HUES48 (cell line): Measurements from ENCODE around the gene ADNP.
A peak's percentile ranks its signal among the peaks of the same experiment; 100 is the strongest.

Experiments used
- H3K27ac ChIP-seq: one replicate; pipeline ENCODE4 v1.7.0; 2013; ENCODE audit warnings: low read depth, low read length, inconsistent platforms
- H3K27me3 ChIP-seq: 2 replicates; pipeline ENCODE4 v1.6.1; 2013; ENCODE audit warnings: mild to moderate bottlenecking, low read length; ENCODE audit not compliant: control insufficient read depth, insufficient read depth
- H3K36me3 ChIP-seq: 2 replicates; pipeline ENCODE4 v1.6.1; 2013; ENCODE audit warnings: low read length; ENCODE audit not compliant: control insufficient read depth, insufficient read depth
- H3K4me1 ChIP-seq: 2 replicates; pipeline ENCODE4 v1.6.1; 2013; ENCODE audit warnings: mild to moderate bottlenecking, low read length; ENCODE audit not compliant: control insufficient read depth, insufficient read depth
- H3K4me3 ChIP-seq: 2 replicates; pipeline ENCODE4 v1.5.1; 2013; ENCODE audit warnings: mild to moderate bottlenecking, low read depth, low read length
- H3K9ac ChIP-seq: 2 replicates; pipeline ENCODE4 v1.6.1; 2013; ENCODE audit warnings: mild to moderate bottlenecking, low read depth, low read length, moderate library complexity
- H3K9me3 ChIP-seq: 2 replicates; pipeline ENCODE4 v1.6.1; 2013; ENCODE audit warnings: low read length; ENCODE audit not compliant: control insufficient read depth, insufficient read depth

ADNP gene

GRCh38 chr20:50958615-50959542 is 27.6 kb upstream of the ADNP start, which contains the start of gene MOCS3:
Gene MOCS3, plus strand, starts transcription at chr20:50958818. Its CDS starts 25 bp downstream, at chr20:50958843.
- Histone ChIP-seq H3K4me1 (peaks cover 9% of the 10 kb centered on the region), H3K9me3 (no peaks in the 10 kb centered on the region)

GRCh38 chr20:50957798-50958614 is 26.8 kb upstream of the ADNP start, which contains the start of gene DPM1:
Gene DPM1, minus strand, starts transcription at chr20:50958532. Its CDS starts 9 bp downstream, at chr20:50958523.
- H3K4me1 ChIP-seq: peaks cover 9% of the 10 kb centered on the region
- no peaks in the 10 kb centered on the region for H3K9me3 ChIP-seq
- H3K36me3 ChIP-seq: peaks cover 30% of the 10 kb centered on the region
- no peaks in the 10 kb centered on the region for H3K27me3 ChIP-seq
- peak within 1 kb of the TSS; percentile 99 for H3K9ac ChIP-seq
- H3K4me3 ChIP-seq: peak within 1 kb of the TSS; percentile 96
- H3K27ac ChIP-seq: peak within 1 kb of the TSS; percentile 94

More at GRCh38 chr20:50958615-50959542, 27.6 kb upstream of the ADNP start, which contains the start of gene MOCS3:
- Histone ChIP-seq H3K27ac (peak within 1 kb of the TSS; percentile 94), H3K9ac (peak within 1 kb of the TSS; percentile 99), H3K27me3 (no peaks in the 10 kb centered on the region), H3K36me3 (peaks cover 22% of the 10 kb centered on the region), H3K4me3 (peak within 1 kb of the TSS; percentile 96)

GRCh38 chr20:50957276-50957675 is 26.0 kb upstream of the ADNP start:
- Histone ChIP-seq H3K4me3 (peak overlapping the region; percentile 96), H3K9me3 (no peaks in the 10 kb centered on the region), H3K27ac (peak overlapping the region; percentile 94), H3K9ac (peak overlapping the region; percentile 99), H3K36me3 (peaks cover 37% of the 10 kb centered on the region), H3K4me1 (peaks cover 9% of the 10 kb centered on the region), H3K27me3 (no peaks in the 10 kb centered on the region)

- Histone ChIP-seq H3K27me3 (no peaks in the 10 kb centered on the region), H3K9me3 (no peaks in the 10 kb centered on the region), H3K36me3 (peaks cover 61% of the 10 kb centered on the region), H3K9ac (no peak overlapping the region), H3K27ac (no peak overlapping the region), H3K4me3 (no peak overlapping the region), H3K4me1 (peaks cover 3% of the 10 kb centered on the region; the same call in 1 of the 2 replicates)
Observed at GRCh38 chr20:50953821-50954220, 22.6 kb upstream of the ADNP start.

- Histone ChIP-seq H3K27me3 (no peaks in the 10 kb centered on the region), H3K36me3 (peaks cover 67% of the 10 kb centered on the region), H3K27ac (no peak overlapping the region), H3K9ac (no peak overlapping the region), H3K4me1 (peaks cover 3% of the 10 kb centered on the region; the same call in 1 of the 2 replicates), H3K4me3 (no peak overlapping the region), H3K9me3 (no peaks in the 10 kb centered on the region)
Observed at GRCh38 chr20:50953196-50953595, 22.0 kb upstream of the ADNP start.

GRCh38 chr20:50948132-50948785 is 17.0 kb upstream of the ADNP start:
- peaks cover 87% of the 10 kb centered on the region for H3K36me3 ChIP-seq
- no peaks in the 10 kb centered on the region for H3K9me3 ChIP-seq
- H3K4me1 ChIP-seq: no peaks in the 10 kb centered on the region
- H3K9ac ChIP-seq: no peak overlapping the region
- H3K27me3 ChIP-seq: no peaks in the 10 kb centered on the region
- no peak overlapping the region for H3K4me3 ChIP-seq
- H3K27ac ChIP-seq: no peak overlapping the region

GRCh38 chr20:50943069-50943468 is 11.8 kb upstream of the ADNP start:
- H3K4me3 ChIP-seq: no peak overlapping the region
- no peak overlapping the region for H3K9ac ChIP-seq
- no peaks in the 10 kb centered on the region for H3K9me3 ChIP-seq
- H3K27ac ChIP-seq: no peak overlapping the region
- no peaks in the 10 kb centered on the region for H3K4me1 ChIP-seq
- peaks cover 84% of the 10 kb centered on the region for H3K36me3 ChIP-seq
- H3K27me3 ChIP-seq: no peaks in the 10 kb centered on the region

- no peak overlapping the region for H3K4me3 ChIP-seq
- no peak overlapping the region for H3K9ac ChIP-seq
- no peaks in the 10 kb centered on the region for H3K9me3 ChIP-seq
- H3K27me3 ChIP-seq: no peaks in the 10 kb centered on the region
- peaks cover 72% of the 10 kb centered on the region for H3K36me3 ChIP-seq
- H3K27ac ChIP-seq: no peak overlapping the region
- peaks cover 14% of the 10 kb centered on the region for H3K4me1 ChIP-seq
Observed at GRCh38 chr20:50933589-50933988, 2.4 kb upstream of the ADNP start.

GRCh38 chr20:50932691-50933280 is 1.5 kb upstream of the ADNP start:
- no peak overlapping the region for H3K9ac ChIP-seq
- no peaks in the 10 kb centered on the region for H3K27me3 ChIP-seq
- H3K27ac ChIP-seq: peak overlapping the region; percentile 96
- H3K4me3 ChIP-seq: no peak overlapping the region
- peaks cover 76% of the 10 kb centered on the region for H3K36me3 ChIP-seq
- H3K9me3 ChIP-seq: no peaks in the 10 kb centered on the region
- H3K4me1 ChIP-seq: peaks cover 21% of the 10 kb centered on the region

- Histone ChIP-seq H3K27ac (peak overlapping the region; percentile 96), H3K36me3 (peaks cover 78% of the 10 kb centered on the region), H3K27me3 (no peaks in the 10 kb centered on the region), H3K9me3 (no peaks in the 10 kb centered on the region), H3K4me1 (peaks cover 29% of the 10 kb centered on the region), H3K9ac (peak overlapping the region; percentile 98), H3K4me3 (peak overlapping the region; percentile 97)
Observed at GRCh38 chr20:50932016-50932485, 814 bp upstream of the ADNP start.
